Frontal cortex (tissue), 4 donors: ENCODE measurements around the gene MRPL52. TPM values are rescaled to one million over a fixed set of nuclear protein-coding genes. Genes with fewer than 3 reads are reported as not detected.

Source experiments
- DNase-seq, 2 donors: peaks; one replicate each; pipeline ENCODE4 v3.0.0; 2012; ENCODE audit warnings: low spot score in 2 of 2
- FAIRE-seq: peaks from 2 replicates; lab custom pipeline; 2012; peaks lifted over from hg19 to GRCh38; lab: Jason Lieb, UNC
- small RNA-seq: library from RNA; depleted of rRNA; stranded (forward); fragments of <200 nt; gene quantifications from one replicate; pipeline ENCODE3, GENCODE V24; 2014
- total RNA-seq: library from RNA; depleted of rRNA; stranded (reverse); fragments of >200 nt; gene quantifications from one replicate; pipeline ENCODE4 v1.2.3, GENCODE V29; 2014
- donor health status: control.
- donor health status: control.
- donor health status: control.

MRPL52 gene
- total RNA-seq, 1 donor from 2014 or later = 13.9 TPM

GRCh38 chr14:22872833-22873520, 43.3 kb downstream of the MRPL52 start:
- no peak for FAIRE-seq

GRCh38 chr14:22875003-22875747, 45.5 kb downstream of the MRPL52 start:
- peak in 1 of 2 donors; percentile 12 for DNase-seq
- no peak for FAIRE-seq

More at GRCh38 chr14:22872833-22873520, 43.3 kb downstream of the MRPL52 start:
- DNase-seq = peak in 1 of 2 donors; percentile 12

- DNase-seq (peak in 1 of 2 donors; percentile 8), FAIRE-seq (no peak)
These were observed 46.1 kb downstream of the MRPL52 start for GRCh38 chr14:22875748-22876319.

GRCh38 chr14:22877000-22877501, 47.4 kb downstream of the MRPL52 start:
- DNase-seq (no peak), FAIRE-seq (no peak)

- DNase-seq = peak in 1 of 2 donors; percentile 17
These were observed 48.9 kb downstream of the MRPL52 start for GRCh38 chr14:22878271-22879246.

GRCh38 chr14:22882064-22882463, 52.4 kb downstream of the MRPL52 start:
- DNase-seq = peak in 1 of 2 donors; percentile 35
- no peak for FAIRE-seq

More at GRCh38 chr14:22878271-22879246, 48.9 kb downstream of the MRPL52 start:
- FAIRE-seq = no peak

GRCh38 chr14:22882529-22883172, 53.0 kb downstream of the MRPL52 start:
- DNase-seq = peak; percentile 61 to 86
- FAIRE-seq = no peak

- DNase-seq (peak in 1 of 2 donors; percentile 23), FAIRE-seq (no peak)
These were observed 53.7 kb downstream of the MRPL52 start, which contains the start of gene REM2 for GRCh38 chr14:22883173-22883976. Gene REM2, plus strand, starts transcription at chr14:22883222. Its CDS starts 66 bp downstream, at chr14:22883288.

GRCh38 chr14:22884076-22884737, 54.5 kb downstream of the MRPL52 start:
- FAIRE-seq = no peak
- DNase-seq = peak in 1 of 2 donors; percentile 13

Small RNA genes lying within 50 kb of the gene (small RNA-seq; reads per million reads assigned to genes)
- not detected for gene RF00019

Other genes starting within 250 kb of the MRPL52 start
- 89.7 TPM for gene DAD1, start 240.7 kb upstream of the MRPL52 start, total RNA-seq
- gene ABHD4, start 231.6 kb upstream of the MRPL52 start, total RNA-seq = 2.4 TPM
- not detected for gene OR6J1, start 185.5 kb upstream of the MRPL52 start, total RNA-seq
- gene OXA1L, start 63.2 kb upstream of the MRPL52 start, total RNA-seq = 28.9 TPM
- 2.0 TPM for gene SLC7A7, start 14.5 kb upstream of the MRPL52 start, total RNA-seq
- 6.9 TPM for gene MMP14, start 6.7 kb downstream of the MRPL52 start, total RNA-seq
- gene LRP10, start 41.9 kb downstream of the MRPL52 start, total RNA-seq = 2.9 TPM
- gene REM2, start 53.3 kb downstream of the MRPL52 start, total RNA-seq = 2.4 TPM
- 73.4 TPM for gene RBM23, start 89.3 kb downstream of the MRPL52 start, total RNA-seq
- 61.1 TPM for gene PRMT5, start 99.5 kb downstream of the MRPL52 start, total RNA-seq
- 23.2 TPM for gene HAUS4, start 127.2 kb downstream of the MRPL52 start, total RNA-seq
- 4.5 TPM for gene AJUBA, start 152.7 kb downstream of the MRPL52 start, total RNA-seq
- 4.5 TPM for gene C14orf93, start 180.3 kb downstream of the MRPL52 start, total RNA-seq
- 194 TPM for gene PSMB5, start 205.0 kb downstream of the MRPL52 start, total RNA-seq
- gene PSMB11, start 212.3 kb downstream of the MRPL52 start, total RNA-seq = under 0.01 TPM
- gene CDH24, start 227.6 kb downstream of the MRPL52 start, total RNA-seq = 9.4 TPM